A549 (cell line): Measurements from ENCODE around the gene OVOL3. TPM values are rescaled to one million over a fixed set of nuclear protein-coding genes. Genes with fewer than 3 reads are reported as not detected.

Experiments
- ATAC-seq, 2 experiments: fragments of 200-7000 bp in 1 of 2; fragments of >200 bp in 1 of 2; cut with Nextera tagmentation in 1 of 2; cut with Tn5 transposase in 1 of 2; 3 replicates each; pipeline versions ENCODE4 v1.8.0 to v1.9.1; 2018 to 2020; ENCODE audit warnings: mild to moderate bottlenecking in 1 of 2, moderate library complexity in 1 of 2
- CTCF ChIA-PET: fragments of 300-600 bp; sonication (Branson Sonifier 250); formaldehyde crosslinking; extraction: SDS; loops from one replicate; lab custom pipeline; 2021; ENCODE audit warnings: antibody characterized with exemption, inconsistent platforms; lab: Yijun Ruan, JAX
- POLR2A ChIA-PET: fragments of 350-600 bp; formaldehyde crosslinking; extraction: SDS; loops from one replicate; lab custom pipeline; 2021; ENCODE audit warnings: antibody characterized with exemption, inconsistent platforms; lab: Yijun Ruan, JAX
- DNase-seq, 2 experiments: peaks; one replicate each; pipeline versions ENCODE4 v3.0.0 to v3.0.0-alpha.2; 2011 to 2016; ENCODE audit warnings: low read depth in 1 of 2, low spot score in 1 of 2
- FAIRE-seq: peaks from 2 replicates; lab custom pipeline; 2011; peaks lifted over from hg19 to GRCh38; lab: Jason Lieb, UNC
- H3K27ac ChIP-seq, 2 experiments: fragments of >200 bp; sonication (Bioruptor Twin); formaldehyde crosslinking; 3 replicates each; pipeline ENCODE4 v1.5.1; 2016 to 2017
- H3K4me1 ChIP-seq: fragments of >200 bp; sonication (Bioruptor Twin); formaldehyde crosslinking; 3 replicates; pipeline ENCODE4 v1.6.1; 2016
- H3K4me2 ChIP-seq: fragments of >200 bp; sonication (Bioruptor Twin); formaldehyde crosslinking; 3 replicates; pipeline ENCODE4 v1.6.1; 2016
- H3K4me3 ChIP-seq: fragments of >200 bp; sonication (Bioruptor Twin); formaldehyde crosslinking; 3 replicates; pipeline ENCODE4 v1.5.1; 2016
- H3K9me3 ChIP-seq: fragments of >200 bp; sonication (Bioruptor Twin); formaldehyde crosslinking; 3 replicates; pipeline ENCODE4 v1.6.1; 2016
- ATOH8 ChIP-seq: fragments of 250-450 bp; sonication (Bioruptor Pico); IDR thresholded peaks from 2 replicates; pipeline ENCODE4 v1.5.0; 2020; ENCODE audit warnings: low read depth, mild to moderate bottlenecking, moderate library complexity
- CBX8 ChIP-seq: fragments of 200-600 bp; sonication (generic); IDR thresholded peaks from 2 replicates; pipeline ENCODE4 v1.6.1; 2016
- EHMT2 ChIP-seq: fragments of 200-600 bp; sonication (generic); IDR thresholded peaks from 2 replicates; pipeline ENCODE4 v1.6.1; 2016; ENCODE audit warnings: antibody characterized with exemption, low read depth, mild to moderate bottlenecking, moderate library complexity
- EP300 ChIP-seq, 2 experiments: fragments of >200 bp; sonication (Bioruptor Twin); formaldehyde crosslinking; IDR thresholded peaks; 2 replicates in 1 of 2; 3 replicates in 1 of 2; pipeline ENCODE4 v1.6.1; 2016 to 2017
- FOXS1 ChIP-seq: fragments of 250-450 bp; sonication (Bioruptor Pico); IDR thresholded peaks from 2 replicates; pipeline ENCODE4 v1.5.0; 2020; ENCODE audit warnings: mild to moderate bottlenecking, moderate library complexity
- GATA3 ChIP-seq: IDR thresholded peaks from 2 replicates; pipeline ENCODE4 v1.6.1; 2012; ENCODE audit warnings: borderline replicate concordance
- HDAC2 ChIP-seq: fragments of 200-600 bp; sonication (generic); IDR thresholded peaks from 2 replicates; pipeline ENCODE4 v1.6.1; 2016
- HOXA7 ChIP-seq: fragments of 250-450 bp; sonication (Bioruptor Pico); IDR thresholded peaks from 2 replicates; pipeline ENCODE4 v1.5.0; 2020; ENCODE audit warnings: mild to moderate bottlenecking, moderate library complexity
- HOXB5 ChIP-seq: fragments of 250-450 bp; sonication (Bioruptor Pico); IDR thresholded peaks from 2 replicates; pipeline ENCODE4 v1.5.0; 2020; ENCODE audit warnings: mild to moderate bottlenecking, moderate library complexity
- MAX ChIP-seq: IDR thresholded peaks from 2 replicates; pipeline ENCODE4 v1.6.1; 2012
- NR3C1 ChIP-seq: fragments of >200 bp; sonication (Bioruptor Twin); formaldehyde crosslinking; IDR thresholded peaks from 3 replicates; pipeline ENCODE4 v1.6.1; 2017
- POLR2A ChIP-seq: IDR thresholded peaks from 2 replicates; pipeline ENCODE4 v1.6.1; 2012; ENCODE audit warnings: mild to moderate bottlenecking, low read length
- POLR2AphosphoS2 ChIP-seq: conservative IDR thresholded peaks from 2 replicates; pipeline ENCODE4 v1.6.1; 2012; ENCODE audit warnings: low read length, improper control_type of control experiment, inconsistent platforms
- RARB ChIP-seq: fragments of 250-450 bp; sonication (Bioruptor Pico); IDR thresholded peaks from 2 replicates; pipeline ENCODE4 v1.8.0; 2021; ENCODE audit warnings: mild to moderate bottlenecking, moderate library complexity
- RFX5 ChIP-seq: fragments of 450-650 bp; IDR thresholded peaks from 2 replicates; pipeline ENCODE4 v1.7.1; 2014; ENCODE audit warnings: antibody characterized with exemption, mild to moderate bottlenecking, moderate library complexity
- SREBF2 ChIP-seq: fragments of 450-650 bp; IDR thresholded peaks from 2 replicates; pipeline ENCODE4 v1.6.1; 2014; ENCODE audit warnings: mild to moderate bottlenecking, moderate library complexity
- TFCP2L1 ChIP-seq: fragments of 250-450 bp; sonication (Bioruptor Pico); IDR thresholded peaks from 2 replicates; pipeline ENCODE4 v1.5.0; 2021; ENCODE audit warnings: mild to moderate bottlenecking
- ZNF302 ChIP-seq: fragments of 250-450 bp; sonication (Bioruptor Pico); IDR thresholded peaks from 2 replicates; pipeline ENCODE4 v1.9.0; 2021; ENCODE audit warnings: inconsistent platforms, mild to moderate bottlenecking, moderate library complexity
- WGBS: methylation state at CpG from one replicate; pipeline ENCODE4 v1.1.6; 2017; ENCODE audit errors: missing lambda C conversion rate; 5-methylcytosine and 5-hydroxymethylcytosine counted together
- polyA plus RNA-seq, 4 experiments: library from polyadenylated mRNA; depleted of rRNA in 3 of 4; stranded (reverse); fragments of >200 nt; fragmentation: RNase III in 1 of 4; extraction: RNeasy Plus Mini Kit Qiagen cat#74134 plus additional on column Dnase treatment in 1 of 4; gene quantifications; 2 replicates in 3 of 4; 3 replicates in 1 of 4; pipeline ENCODE4 v1.2.3, GENCODE V29; 2011 to 2017
- TF ChIP-seq, protein P1 (sequence below): fragments of >200 bp; sonication (Bioruptor Twin); formaldehyde crosslinking; IDR thresholded peaks from 3 replicates; pipeline ENCODE4 v1.5.1; 2016
- TF ChIP-seq, protein P2 (sequence below): fragments of >200 bp; sonication (Bioruptor Twin); formaldehyde crosslinking; IDR thresholded peaks from 3 replicates; pipeline ENCODE4 v1.6.1; 2016

The OVOL3 gene
- polyA plus RNA-seq, 2 of the 4 experiments (the other 2 are of a cell fraction), result 0.14 TPM; not detected in 1

DNA sequence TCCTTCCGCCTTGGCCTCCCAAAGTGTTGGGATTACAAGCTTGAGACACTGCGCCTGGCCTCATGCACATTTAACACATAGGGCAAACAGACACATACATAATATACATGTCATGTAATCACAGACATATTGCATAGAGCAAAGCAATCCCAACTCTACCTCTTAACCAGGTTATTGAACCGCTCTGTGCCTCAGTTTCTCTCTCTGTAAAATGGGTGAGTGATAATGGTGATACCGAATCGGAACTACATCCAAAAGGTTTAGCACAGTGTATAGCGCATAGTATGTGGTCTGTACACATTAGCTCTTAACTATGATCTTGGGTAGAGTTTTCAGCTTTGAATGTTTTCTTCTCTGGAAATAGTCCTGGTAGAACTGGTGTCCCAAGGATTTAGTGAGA, 33.7 kb downstream of the OVOL3 start:
- ChIA-PET CTCF (interaction anchor here (0.6 to 7.1 kb wide), 9 partner anchors 9 to 84 kb away, joined by 3 to 61 read pairs (median 7); no protein-coding TSS in a partner anchor), POLR2A (interaction anchor here (0.8 to 1.2 kb wide), 2 partner anchors 8 to 30 kb away, joined by 5 read pairs; partner anchors contain the start of gene POLR2I)
- no peak overlapping the region for H3K4me3 ChIP-seq
- H3K27ac ChIP-seq, result no peak overlapping the region
- no peaks in the 10 kb centered on the region for H3K9me3 ChIP-seq
- peaks cover 9% of the 10 kb centered on the region for H3K4me1 ChIP-seq
- no peak; the same call in 1 of the 2 replicates for TF ChIP-seq POLR2AphosphoS2
- TF ChIP-seq HOXA7 (CRISPR knock-in tag), result no peak
- TF ChIP-seq HOXB5, result no peak
- TF ChIP-seq EP300 (IDR thresholded peaks at IDR 0.05), result no peak
- no peak for TF ChIP-seq ATOH8 (CRISPR knock-in tag)
- no peak for TF ChIP-seq TFCP2L1 (CRISPR knock-in tag)
- TF ChIP-seq RFX5, result no peak
- TF ChIP-seq, protein P1, sequence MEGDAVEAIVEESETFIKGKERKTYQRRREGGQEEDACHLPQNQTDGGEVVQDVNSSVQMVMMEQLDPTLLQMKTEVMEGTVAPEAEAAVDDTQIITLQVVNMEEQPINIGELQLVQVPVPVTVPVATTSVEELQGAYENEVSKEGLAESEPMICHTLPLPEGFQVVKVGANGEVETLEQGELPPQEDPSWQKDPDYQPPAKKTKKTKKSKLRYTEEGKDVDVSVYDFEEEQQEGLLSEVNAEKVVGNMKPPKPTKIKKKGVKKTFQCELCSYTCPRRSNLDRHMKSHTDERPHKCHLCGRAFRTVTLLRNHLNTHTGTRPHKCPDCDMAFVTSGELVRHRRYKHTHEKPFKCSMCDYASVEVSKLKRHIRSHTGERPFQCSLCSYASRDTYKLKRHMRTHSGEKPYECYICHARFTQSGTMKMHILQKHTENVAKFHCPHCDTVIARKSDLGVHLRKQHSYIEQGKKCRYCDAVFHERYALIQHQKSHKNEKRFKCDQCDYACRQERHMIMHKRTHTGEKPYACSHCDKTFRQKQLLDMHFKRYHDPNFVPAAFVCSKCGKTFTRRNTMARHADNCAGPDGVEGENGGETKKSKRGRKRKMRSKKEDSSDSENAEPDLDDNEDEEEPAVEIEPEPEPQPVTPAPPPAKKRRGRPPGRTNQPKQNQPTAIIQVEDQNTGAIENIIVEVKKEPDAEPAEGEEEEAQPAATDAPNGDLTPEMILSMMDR, result no peak
- no peak for TF ChIP-seq GATA3
- TF ChIP-seq NR3C1, result no peak
- no peak for TF ChIP-seq EHMT2
- no peak for TF ChIP-seq RARB (CRISPR knock-in tag)
- TF ChIP-seq HDAC2, result no peak
- TF ChIP-seq, protein P2, sequence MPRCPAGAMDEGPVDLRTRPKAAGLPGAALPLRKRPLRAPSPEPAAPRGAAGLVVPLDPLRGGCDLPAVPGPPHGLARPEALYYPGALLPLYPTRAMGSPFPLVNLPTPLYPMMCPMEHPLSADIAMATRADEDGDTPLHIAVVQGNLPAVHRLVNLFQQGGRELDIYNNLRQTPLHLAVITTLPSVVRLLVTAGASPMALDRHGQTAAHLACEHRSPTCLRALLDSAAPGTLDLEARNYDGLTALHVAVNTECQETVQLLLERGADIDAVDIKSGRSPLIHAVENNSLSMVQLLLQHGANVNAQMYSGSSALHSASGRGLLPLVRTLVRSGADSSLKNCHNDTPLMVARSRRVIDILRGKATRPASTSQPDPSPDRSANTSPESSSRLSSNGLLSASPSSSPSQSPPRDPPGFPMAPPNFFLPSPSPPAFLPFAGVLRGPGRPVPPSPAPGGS, result no peak
- no peak for TF ChIP-seq CBX8
- no peak for TF ChIP-seq FOXS1 (CRISPR knock-in tag)
- no peak for TF ChIP-seq POLR2A
- DNase-seq (no peak), ATAC-seq (no peak), FAIRE-seq (no peak)
- 95% methylated on average over 6 of the region's 6 CpGs for WGBS
- no peak overlapping the region for H3K4me2 ChIP-seq

GRCh38 chr19:36149673-36150406, 38.9 kb downstream of the OVOL3 start:
- Histone ChIP-seq H3K4me3 (no peak overlapping the region), H3K4me1 (no peaks in the 10 kb centered on the region), H3K9me3 (no peaks in the 10 kb centered on the region), H3K4me2 (no peak overlapping the region), H3K27ac (no peak overlapping the region)
- FAIRE-seq, result no peak
- peak; percentile 7 to 20; a peak in 4 of 6 replicates for ATAC-seq
- CTCF ChIA-PET, result interaction anchor here (0.6 to 7.2 kb wide), 5 partner anchors 18 to 89 kb away, joined by 3 to 67 read pairs (median 4); no protein-coding TSS in a partner anchor
- no peak for DNase-seq
- WGBS, result 91% methylated on average over 13 of the region's 13 CpGs
- POLR2A ChIA-PET, result interaction anchor here (0.7 to 1.1 kb wide), 2 partner anchors 10 to 35 kb away, joined by 3 to 4 read pairs; partner anchors contain the start of genes CAPNS1, POLR2I and TBCB
- TF ChIP-seq ZNF302 (no peak), GATA3 (no peak), MAX (no peak), SREBF2 (no peak)
